ENCODE data around the gene COA7.
"Not testable (repeated sequence)": the region's sequence is repeated elsewhere in the genome, so short reads cannot be mapped to it uniquely, and the experiment has no call there.

The COA7 gene

DNA sequence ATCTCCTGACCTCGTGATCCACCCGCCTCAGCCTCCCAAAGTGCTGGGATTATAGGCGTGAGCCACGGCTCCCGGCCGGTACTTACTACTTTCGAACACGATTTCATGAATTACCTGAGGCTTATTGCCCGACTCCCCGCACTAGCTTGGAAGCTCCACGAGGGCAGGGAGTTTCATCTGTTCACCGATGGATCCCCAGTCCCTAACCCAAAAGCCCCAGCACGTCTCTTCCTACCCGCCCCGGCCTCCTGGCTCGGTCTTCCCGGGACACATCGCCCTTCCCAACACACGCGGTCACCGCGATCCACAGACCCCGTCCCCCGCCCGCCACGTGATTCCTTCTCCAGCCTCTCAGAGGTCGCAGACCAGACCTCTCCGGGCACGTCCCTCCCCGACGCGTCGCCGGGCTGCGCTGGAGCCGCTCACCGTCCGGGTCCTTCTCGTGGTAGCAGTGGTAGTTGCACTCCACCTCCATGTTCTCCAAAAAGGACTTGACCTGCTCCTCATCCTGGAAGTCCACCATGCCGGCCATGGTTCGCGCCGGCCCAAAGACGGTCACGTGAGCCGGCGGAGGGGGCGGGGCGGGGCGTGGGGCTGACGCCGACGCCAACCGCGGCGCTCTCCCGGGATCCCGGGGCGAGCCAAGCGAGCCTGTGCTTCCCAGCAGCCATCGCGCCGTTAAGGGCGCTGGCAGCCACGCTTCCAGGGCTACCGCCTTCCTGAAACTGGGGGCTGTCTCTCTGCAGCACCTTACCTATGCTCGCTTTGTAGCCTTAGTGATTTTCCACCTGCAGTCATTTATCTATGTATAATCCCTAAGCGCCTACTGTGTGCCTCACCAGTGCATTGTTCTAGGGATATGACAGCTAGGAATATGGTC, at the start of gene COA7:
TSS of gene COA7 (minus strand) at position 553 of the 880 bp plus-strand sequence. CDS start at position 532, 21 bp downstream.
- TF ChIP-seq, protein P1, sequence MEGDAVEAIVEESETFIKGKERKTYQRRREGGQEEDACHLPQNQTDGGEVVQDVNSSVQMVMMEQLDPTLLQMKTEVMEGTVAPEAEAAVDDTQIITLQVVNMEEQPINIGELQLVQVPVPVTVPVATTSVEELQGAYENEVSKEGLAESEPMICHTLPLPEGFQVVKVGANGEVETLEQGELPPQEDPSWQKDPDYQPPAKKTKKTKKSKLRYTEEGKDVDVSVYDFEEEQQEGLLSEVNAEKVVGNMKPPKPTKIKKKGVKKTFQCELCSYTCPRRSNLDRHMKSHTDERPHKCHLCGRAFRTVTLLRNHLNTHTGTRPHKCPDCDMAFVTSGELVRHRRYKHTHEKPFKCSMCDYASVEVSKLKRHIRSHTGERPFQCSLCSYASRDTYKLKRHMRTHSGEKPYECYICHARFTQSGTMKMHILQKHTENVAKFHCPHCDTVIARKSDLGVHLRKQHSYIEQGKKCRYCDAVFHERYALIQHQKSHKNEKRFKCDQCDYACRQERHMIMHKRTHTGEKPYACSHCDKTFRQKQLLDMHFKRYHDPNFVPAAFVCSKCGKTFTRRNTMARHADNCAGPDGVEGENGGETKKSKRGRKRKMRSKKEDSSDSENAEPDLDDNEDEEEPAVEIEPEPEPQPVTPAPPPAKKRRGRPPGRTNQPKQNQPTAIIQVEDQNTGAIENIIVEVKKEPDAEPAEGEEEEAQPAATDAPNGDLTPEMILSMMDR (IDR thresholded peaks at IDR 0.05; ENCODE audit: extremely low read depth, missing control alignments), result no peak
- peak; percentile 78 for DNase-seq (ENCODE audit: low spot score)

DNA sequence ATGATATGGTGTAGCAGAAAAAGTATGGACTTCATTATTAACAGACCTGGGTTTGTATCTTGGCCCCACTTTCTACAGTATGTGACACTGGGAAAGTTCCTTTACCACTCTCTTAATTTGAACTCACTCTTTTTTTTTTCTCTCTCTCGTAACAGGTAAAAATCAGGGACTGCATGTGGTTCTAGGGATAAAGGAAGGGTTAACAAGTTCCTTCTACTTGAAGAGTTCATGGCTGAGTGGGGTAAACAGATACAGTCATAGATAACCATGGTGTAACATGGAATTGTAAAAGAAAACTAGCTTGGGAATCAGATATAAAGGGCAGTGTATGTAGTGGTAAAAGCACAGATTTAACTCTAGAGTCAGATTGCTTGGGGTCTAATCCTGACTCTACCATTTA, 49.3 kb upstream of the COA7 start:
- DNase-seq (ENCODE audit: low spot score), result no peak
- TF ChIP-seq, protein P1 (IDR thresholded peaks at IDR 0.05; ENCODE audit: extremely low read depth, missing control alignments), result no peak

DNA sequence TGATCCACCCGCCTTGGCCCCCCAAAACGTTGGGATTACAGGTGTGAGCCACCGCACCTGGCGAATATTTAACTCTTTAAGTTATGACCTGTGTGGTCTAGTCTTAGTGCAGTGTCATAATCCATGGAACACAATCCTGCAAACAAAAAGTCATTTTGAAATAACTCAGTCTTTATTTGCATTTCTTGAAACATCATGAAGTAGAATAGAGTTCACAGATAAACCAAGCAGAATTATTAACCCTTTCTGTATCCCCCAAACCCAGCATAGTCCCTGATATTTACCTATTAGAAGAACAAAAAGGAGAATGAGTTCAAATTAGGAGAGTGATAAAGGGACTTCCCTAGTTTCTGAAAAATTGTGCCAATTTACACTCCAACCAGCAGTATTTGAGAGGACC, 48.0 kb upstream of the COA7 start:
- DNase-seq (ENCODE audit: low spot score), result no peak
- TF ChIP-seq, protein P1 (IDR thresholded peaks at IDR 0.05; ENCODE audit: extremely low read depth, missing control alignments), result no peak

DNA sequence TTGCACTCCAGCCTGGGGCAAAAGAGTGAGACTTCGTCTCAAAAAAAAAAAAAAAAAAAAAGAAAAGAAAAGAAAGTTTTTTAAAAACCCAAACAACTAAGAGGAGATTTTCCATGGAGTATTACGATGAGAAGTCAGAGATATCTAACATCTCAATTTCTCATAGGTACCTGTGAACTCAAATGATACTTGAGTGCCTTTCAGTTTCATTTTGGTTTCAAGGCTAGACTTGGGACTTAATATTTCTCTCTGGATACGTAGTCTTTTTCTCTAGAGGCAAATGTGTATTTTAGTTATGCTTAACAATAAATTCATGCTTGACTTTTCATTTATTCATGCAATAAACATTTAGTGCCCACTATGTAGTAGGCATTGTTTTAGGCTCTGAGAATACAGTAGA, 43.1 kb upstream of the COA7 start:
- TF ChIP-seq, protein P1 (IDR thresholded peaks at IDR 0.05; ENCODE audit: extremely low read depth, missing control alignments), result no peak
- peak; percentile 44 for DNase-seq (ENCODE audit: low spot score)

DNA sequence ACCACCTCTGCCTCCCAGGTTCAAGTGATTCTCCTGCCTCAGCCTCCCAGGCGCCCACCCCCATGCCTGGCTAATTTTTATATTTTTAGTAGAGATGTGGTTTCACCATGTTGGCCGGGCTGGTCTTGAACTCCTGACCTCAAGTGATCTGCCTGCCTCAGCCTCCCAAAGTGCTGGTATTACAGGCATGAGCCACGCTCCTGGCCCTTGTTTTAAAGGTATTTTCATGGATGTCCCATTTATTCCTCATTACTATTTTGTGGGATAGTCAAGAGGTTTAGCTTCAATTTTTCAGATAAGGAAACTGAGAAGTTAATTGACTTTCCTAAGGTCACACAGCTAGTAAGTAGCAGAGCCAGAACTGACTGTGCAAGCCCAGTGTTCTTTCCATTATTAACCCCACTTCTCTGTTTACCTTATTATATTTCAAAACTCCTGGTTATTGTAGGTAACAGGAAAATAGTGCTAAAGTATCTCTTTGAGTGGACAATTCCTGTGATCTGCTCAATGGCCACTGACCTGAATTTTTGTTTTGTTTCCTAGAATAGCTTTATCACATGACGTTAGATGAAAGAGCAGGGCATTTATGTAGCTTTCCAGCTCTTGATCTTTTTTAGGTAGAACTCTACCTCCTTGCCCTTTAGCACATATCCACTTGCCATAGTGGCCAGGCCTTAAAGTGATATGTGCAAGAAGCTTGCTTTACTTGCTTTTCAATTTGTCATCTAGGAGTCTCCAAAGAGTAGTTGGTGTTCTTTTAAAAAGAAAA, 41.7 kb upstream of the COA7 start:
- no peak for DNase-seq (ENCODE audit: low spot score)
- TF ChIP-seq, protein P1 (IDR thresholded peaks at IDR 0.05; ENCODE audit: extremely low read depth, missing control alignments), result no peak

DNA sequence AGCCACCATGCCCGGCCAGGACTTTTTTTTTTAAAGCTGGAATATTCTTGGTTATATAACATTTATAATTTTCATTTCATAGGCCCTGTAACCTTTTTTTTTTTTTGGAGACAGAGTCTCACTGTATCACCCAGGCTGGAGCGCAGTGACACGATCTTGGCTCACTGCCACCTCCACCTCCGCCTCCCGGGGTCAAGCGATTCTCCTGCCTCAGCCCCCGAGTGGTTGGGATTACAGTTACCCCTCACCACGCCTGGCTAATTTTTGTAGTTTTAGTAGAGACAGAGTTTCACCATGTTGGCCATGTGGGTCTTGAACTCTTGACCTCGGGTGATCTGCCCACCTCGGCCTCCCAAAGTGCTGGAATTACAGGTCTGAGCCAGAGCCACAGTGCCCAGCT, 40.7 kb upstream of the COA7 start:
- TF ChIP-seq, protein P1 (IDR thresholded peaks at IDR 0.05; ENCODE audit: extremely low read depth, missing control alignments), result no peak
- DNase-seq (ENCODE audit: low spot score), result no peak

- TF ChIP-seq, protein P1 (IDR thresholded peaks at IDR 0.05; ENCODE audit: extremely low read depth, missing control alignments), result no peak
- DNase-seq (ENCODE audit: low spot score), result no peak
Measured at GRCh38 chr1:52738148-52738547, 40.0 kb upstream of the COA7 start.

DNA sequence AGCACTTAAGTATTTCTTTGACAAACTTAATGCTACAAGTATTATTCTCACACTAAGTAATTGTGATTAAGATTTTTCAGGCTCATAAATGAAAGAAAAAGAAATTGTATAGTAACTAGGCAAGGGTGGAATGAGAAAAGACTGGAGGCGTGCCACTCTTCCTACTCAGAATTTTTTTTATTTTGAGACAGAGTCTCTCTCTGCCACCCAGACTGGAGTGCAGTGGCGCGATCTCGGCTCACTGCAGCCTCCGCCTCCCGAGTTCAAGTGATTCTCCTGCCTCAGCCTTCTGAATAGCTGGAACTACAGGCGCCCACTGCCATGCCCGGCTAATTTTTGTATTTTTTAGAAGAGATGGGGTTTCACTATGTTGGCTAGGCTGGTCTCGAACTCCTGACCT, 37.2 kb upstream of the COA7 start:
- not testable (repeated sequence) for DNase-seq (ENCODE audit: low spot score)
